Activated effector memory CD4-positive, alpha-beta T cell treated with Interleukin-2 at 50 U/mL for 16 hours (primary cell): ENCODE measurements around the gene CORO7.

Experiments
- DNase-seq: peaks from one replicate; pipeline ENCODE4 v3.0.0-alpha.2; 2020

CORO7 gene

GRCh38 chr16:4425378-4426020 is 9.1 kb upstream of the CORO7 start, which contains the start of gene DNAJA3:
TSS of gene DNAJA3 (plus strand) at chr16:4425868. CDS start at chr16:4425882, 14 bp downstream.
- peak; percentile 87 for DNase-seq

GRCh38 chr16:4420505-4421105 is 4.2 kb upstream of the CORO7 start:
- DNase-seq: no peak

GRCh38 chr16:4419402-4419959 is 3.1 kb upstream of the CORO7 start:
- no peak for DNase-seq

- DNase-seq: peak; percentile 65
These were observed 727 bp downstream of the CORO7 start for GRCh38 chr16:4415538-4416199.

GRCh38 chr16:4414187-4414917 is 2.0 kb downstream of the CORO7 start:
- peak; percentile 75 for DNase-seq

- DNase-seq: no peak
These were observed 3.5 kb downstream of the CORO7 start for GRCh38 chr16:4412854-4413253.

- DNase-seq: no peak
These were observed 4.2 kb downstream of the CORO7 start for GRCh38 chr16:4412159-4412558.

GRCh38 chr16:4411684-4412083 is 4.7 kb downstream of the CORO7 start:
- no peak for DNase-seq

GRCh38 chr16:4410335-4411075 is 5.9 kb downstream of the CORO7 start:
- DNase-seq: no peak

- DNase-seq: no peak
These were observed 7.1 kb downstream of the CORO7 start for GRCh38 chr16:4409081-4409932.

GRCh38 chr16:4408323-4408690 is 8.1 kb downstream of the CORO7 start:
- no peak for DNase-seq

GRCh38 chr16:4407543-4408322 is 8.7 kb downstream of the CORO7 start:
- DNase-seq: no peak

GRCh38 chr16:4404967-4405696 is 11.3 kb downstream of the CORO7 start:
- no peak for DNase-seq

- no peak for DNase-seq
These were observed 12.0 kb downstream of the CORO7 start for GRCh38 chr16:4404247-4404966.

GRCh38 chr16:4403133-4403949 is 13.1 kb downstream of the CORO7 start:
- no peak for DNase-seq

GRCh38 chr16:4402439-4403132 is 13.8 kb downstream of the CORO7 start:
- DNase-seq: peak; percentile 39

GRCh38 chr16:4401510-4401909 is 14.9 kb downstream of the CORO7 start:
- no peak for DNase-seq

GRCh38 chr16:4401094-4401501 is 15.3 kb downstream of the CORO7 start:
- DNase-seq: no peak
